Measurements from ENCODE around the gene COLEC11. TPM values are rescaled to one million over a fixed set of nuclear protein-coding genes. Genes with fewer than 3 reads are reported as not detected.

COLEC11 gene
- total RNA-seq, 4 donors from 2014 or later, result 0.34 to 0.84 (median 0.59) TPM; not detected in 1

DNA sequence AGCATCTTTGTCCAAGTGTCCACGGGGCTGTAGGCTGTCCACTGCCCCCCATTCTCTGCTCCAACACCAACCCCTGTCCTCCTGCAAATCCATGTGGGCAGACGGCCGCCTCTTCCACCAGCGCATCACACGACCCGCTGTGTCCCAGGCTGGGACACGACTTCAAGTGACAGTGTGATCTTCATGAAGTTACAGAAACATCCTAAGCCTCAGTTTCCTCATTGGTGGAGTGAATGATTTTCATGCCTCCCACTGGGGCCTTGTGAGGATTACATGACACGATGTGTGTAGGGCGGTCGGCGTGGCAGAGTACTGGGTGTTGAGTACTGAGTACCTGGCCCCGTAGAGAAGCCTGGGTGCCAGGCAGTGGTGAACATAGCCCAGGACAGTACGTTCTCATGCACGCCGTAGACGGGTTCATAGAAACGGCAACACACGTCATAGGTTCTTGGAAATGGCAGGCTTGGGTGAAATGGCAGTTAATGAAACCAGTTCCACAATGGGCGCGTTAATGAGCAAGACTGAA, 53.8 kb downstream of the COLEC11 start:
- TF ChIP-seq, protein P1, sequence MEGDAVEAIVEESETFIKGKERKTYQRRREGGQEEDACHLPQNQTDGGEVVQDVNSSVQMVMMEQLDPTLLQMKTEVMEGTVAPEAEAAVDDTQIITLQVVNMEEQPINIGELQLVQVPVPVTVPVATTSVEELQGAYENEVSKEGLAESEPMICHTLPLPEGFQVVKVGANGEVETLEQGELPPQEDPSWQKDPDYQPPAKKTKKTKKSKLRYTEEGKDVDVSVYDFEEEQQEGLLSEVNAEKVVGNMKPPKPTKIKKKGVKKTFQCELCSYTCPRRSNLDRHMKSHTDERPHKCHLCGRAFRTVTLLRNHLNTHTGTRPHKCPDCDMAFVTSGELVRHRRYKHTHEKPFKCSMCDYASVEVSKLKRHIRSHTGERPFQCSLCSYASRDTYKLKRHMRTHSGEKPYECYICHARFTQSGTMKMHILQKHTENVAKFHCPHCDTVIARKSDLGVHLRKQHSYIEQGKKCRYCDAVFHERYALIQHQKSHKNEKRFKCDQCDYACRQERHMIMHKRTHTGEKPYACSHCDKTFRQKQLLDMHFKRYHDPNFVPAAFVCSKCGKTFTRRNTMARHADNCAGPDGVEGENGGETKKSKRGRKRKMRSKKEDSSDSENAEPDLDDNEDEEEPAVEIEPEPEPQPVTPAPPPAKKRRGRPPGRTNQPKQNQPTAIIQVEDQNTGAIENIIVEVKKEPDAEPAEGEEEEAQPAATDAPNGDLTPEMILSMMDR (IDR thresholded peaks at IDR 0.05), result no peak
- no peak for TF ChIP-seq POLR2A (IDR thresholded peaks at IDR 0.05)
- WGBS, 2 donors, result 92% methylated on average over 20 of the region's 20 CpGs
- H3K4me3 ChIP-seq (ENCODE audit: low read depth, poor library complexity, severe bottlenecking), result no peak overlapping the region
- intact Hi-C loops (cut with DNase I; ENCODE audit: low total_unique reads), result no loop called here
- DNase-seq (ENCODE audit: low spot score in 2 of 2), result no peak

DNA sequence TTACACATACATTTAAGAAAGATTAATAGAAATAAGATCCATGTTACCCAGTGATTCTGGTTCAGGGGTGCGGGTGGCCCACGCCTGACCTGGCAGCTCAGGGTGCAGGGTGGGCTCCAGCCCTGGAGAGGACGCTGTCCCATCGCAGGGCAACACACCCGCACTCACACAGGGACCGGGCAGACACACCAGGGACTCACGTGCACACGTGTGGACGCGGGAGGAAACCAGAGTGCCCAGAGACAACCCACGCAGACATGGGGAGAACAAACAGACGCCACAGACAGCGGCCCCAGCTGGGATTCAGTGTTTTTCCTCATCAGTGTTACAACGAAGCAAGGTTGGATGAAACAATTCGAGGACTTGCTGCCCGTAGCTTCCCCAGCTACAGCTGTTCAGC, 54.7 kb downstream of the COLEC11 start:
- TF ChIP-seq POLR2A (IDR thresholded peaks at IDR 0.05), result no peak
- TF ChIP-seq, protein P1 (IDR thresholded peaks at IDR 0.05), result no peak
- H3K4me3 ChIP-seq (ENCODE audit: low read depth, poor library complexity, severe bottlenecking), result no peak overlapping the region
- no peak for DNase-seq (ENCODE audit: low spot score in 2 of 2)
- 84 to 86% methylated on average over 16 of the region's 16 CpGs for WGBS, 2 donors
- intact Hi-C loops (cut with DNase I; ENCODE audit: low total_unique reads), result no loop called here

DNA sequence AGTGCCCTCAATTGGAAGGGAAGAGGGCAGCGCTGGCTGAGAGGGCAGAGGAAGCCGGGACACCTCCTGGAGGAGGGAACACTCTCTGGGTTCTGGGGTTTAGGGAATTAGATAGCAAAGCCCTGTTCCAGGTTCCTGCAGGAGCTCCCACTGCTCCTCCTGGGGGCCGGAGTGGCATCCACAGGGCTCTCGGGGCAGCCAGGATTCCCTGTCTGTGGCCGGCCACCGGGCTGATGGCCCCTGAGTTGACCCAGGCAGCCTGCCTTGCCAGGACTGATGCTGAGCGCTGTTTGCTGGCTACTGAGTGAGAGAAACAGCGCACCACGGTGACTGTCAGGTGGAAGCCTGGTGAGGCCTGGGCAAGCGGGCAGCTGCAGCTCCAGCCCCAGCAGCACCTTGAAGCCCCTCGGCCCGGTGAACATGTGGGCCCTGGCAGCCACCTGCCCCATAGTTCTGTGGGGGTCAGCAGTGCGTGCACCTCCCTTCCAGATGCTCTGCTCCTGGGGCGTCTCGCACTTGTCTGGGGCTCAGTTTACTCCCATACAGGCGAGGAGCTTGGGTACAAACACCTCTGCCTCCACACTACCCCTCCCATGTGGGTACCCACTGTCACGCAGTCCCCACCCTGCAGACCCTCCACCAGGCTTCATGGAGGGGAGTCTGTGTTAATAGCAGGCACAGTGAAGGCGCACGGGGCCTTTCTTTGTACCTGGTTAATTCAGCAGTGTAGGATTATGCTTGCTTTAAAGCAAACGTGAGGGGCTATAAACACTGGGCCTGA, 55.4 kb downstream of the COLEC11 start:
- intact Hi-C loops (cut with DNase I; ENCODE audit: low total_unique reads), result no loop called here
- WGBS, 2 donors, result 64 to 72% methylated on average over 14 to 18 of the region's 20 CpGs
- H3K4me3 ChIP-seq (ENCODE audit: low read depth, poor library complexity, severe bottlenecking), result no peak overlapping the region
- TF ChIP-seq, protein P1 (IDR thresholded peaks at IDR 0.05), result no peak
- no peak for TF ChIP-seq POLR2A (IDR thresholded peaks at IDR 0.05)
- DNase-seq (ENCODE audit: low spot score in 2 of 2), result no peak

DNA sequence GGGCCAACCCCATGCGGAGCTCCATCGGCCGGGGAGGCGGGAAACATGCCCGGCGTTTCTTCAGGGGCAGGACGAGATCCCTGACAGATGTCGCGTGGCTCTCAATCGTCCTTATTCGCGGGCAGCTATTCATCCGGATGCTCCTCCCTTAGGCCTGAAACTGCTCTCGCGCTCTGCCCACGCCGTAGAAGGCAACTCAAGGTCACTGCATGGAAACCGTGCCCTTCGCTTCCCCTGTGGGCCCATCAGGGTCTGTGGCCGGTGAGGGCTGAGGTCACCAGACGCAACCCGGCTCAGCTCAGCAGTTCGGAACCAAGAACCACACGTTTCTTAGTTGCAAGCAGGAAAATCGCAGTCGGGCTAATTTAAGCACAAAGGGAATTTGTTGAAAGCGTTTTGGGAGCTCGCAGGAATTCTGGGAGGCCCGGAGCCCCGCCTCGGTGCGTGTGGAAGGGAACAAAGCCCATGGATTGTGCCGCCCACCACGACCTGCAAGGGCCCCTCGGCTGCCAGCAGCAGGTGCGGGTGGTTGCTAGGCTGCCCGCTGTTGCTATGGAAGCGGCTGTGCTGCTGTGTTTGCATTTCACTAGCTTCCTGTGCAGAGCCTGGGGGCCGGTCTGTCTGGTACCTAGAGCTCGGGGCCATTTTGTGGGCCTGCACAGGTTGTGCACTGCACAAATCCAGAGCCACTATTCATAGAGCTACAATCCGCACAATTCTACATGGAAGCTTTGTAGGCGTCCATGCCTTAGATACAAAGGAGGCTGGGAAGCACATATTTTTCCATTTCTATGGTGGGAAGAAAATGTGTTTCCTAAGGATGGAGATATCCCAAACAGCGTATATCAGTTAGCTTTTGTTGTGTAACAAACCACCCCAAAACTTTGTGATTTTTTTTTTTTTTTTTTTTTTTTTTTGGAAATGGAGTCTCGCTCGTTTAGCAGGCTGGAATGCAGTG, 57.1 kb downstream of the COLEC11 start:
- intact Hi-C loops (cut with DNase I; ENCODE audit: low total_unique reads), result no loop called here
- WGBS, 2 donors, result 33 to 38% methylated on average over 31 to 45 of the region's 45 CpGs

DNA sequence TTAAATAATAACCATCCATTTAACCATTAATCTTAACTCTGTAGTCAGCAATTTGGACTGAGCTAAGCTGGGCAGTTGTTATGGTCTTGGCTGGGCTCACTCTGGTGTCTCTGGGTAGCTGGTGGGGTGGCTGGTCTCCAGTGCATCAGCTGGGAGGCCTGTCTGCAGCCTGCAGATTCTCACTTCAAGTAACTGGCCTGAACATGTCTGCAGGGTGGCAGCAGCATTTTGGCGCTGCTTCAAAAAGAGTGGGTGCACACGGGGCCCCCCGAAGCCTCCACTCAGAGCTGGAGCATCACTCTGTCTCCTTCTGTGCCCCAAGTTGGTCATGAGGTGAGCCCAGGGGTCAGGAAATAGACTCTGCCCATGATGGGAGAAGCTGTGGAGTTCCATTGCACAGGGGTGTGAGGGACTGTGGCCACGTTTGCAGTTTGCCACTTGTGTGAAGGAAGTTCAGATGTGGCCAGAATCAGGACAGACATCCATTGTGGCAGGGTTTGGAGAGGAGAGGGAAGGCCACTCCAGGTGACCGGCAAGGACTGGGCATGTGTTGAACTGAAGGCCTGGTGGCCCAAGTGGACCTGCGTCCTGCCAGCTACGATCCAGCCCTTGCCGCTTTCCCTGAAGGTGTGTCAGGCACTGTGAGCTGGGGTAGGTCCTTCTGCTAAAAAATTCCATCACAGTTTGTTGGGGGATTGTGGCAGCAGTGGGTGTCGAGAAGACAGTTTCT, 58.1 kb downstream of the COLEC11 start:
- no peak for DNase-seq (ENCODE audit: low spot score in 2 of 2)
- TF ChIP-seq POLR2A (IDR thresholded peaks at IDR 0.05), result no peak
- TF ChIP-seq, protein P1 (IDR thresholded peaks at IDR 0.05), result no peak
- intact Hi-C loops (cut with DNase I; ENCODE audit: low total_unique reads), result no loop called here
- WGBS, 2 donors, result 91 to 94% methylated on average over 9 of the region's 9 CpGs
- H3K4me3 ChIP-seq (ENCODE audit: low read depth, poor library complexity, severe bottlenecking), result no peak overlapping the region

More for the DNA sequence above, 57.1 kb downstream of the COLEC11 start:
- DNase-seq (ENCODE audit: low spot score in 2 of 2), result no peak
- TF ChIP-seq POLR2A (IDR thresholded peaks at IDR 0.05), result no peak
- TF ChIP-seq, protein P1 (IDR thresholded peaks at IDR 0.05), result no peak
- no peak overlapping the region for H3K4me3 ChIP-seq (ENCODE audit: low read depth, poor library complexity, severe bottlenecking)
